ENCODE measurements around the gene ADARB2. TPM values are rescaled to one million over a fixed set of nuclear protein-coding genes. Genes with fewer than 3 reads are reported as not detected.

Gene ADARB2
- total and polyA plus RNA-seq, 2 experiments from 2014 or later: 0.13 to 0.48 TPM

- no peak overlapping the region for H2AFZ ChIP-seq
- no peak for TF ChIP-seq EZH2 (IDR thresholded peaks at IDR 0.05; ENCODE audit: borderline replicate concordance)
- TF ChIP-seq EZH2phosphoT487 (IDR thresholded peaks at IDR 0.05; ENCODE audit: low read depth, severe bottlenecking, unreplicated experiment): no peak
- no peak for TF ChIP-seq CTCF (IDR thresholded peaks at IDR 0.05; ENCODE audit: poor library complexity)
- no peak overlapping the region for H3K27ac ChIP-seq
- H3K79me2 ChIP-seq: no peaks in the 10 kb centered on the region
- H3K9me2 ChIP-seq (replicated peaks; ENCODE audit: insufficient read depth): no peaks in the 10 kb centered on the region
- no peak overlapping the region for H3K4me3 ChIP-seq
- peaks cover 5% of the 10 kb centered on the region for H3K27me3 ChIP-seq
- H3K36me3 ChIP-seq (replicated peaks; ENCODE audit: insufficient read depth, low read depth): no peaks in the 10 kb centered on the region
- DNase-seq (ENCODE audit: low spot score): no peak
- WGBS (ENCODE audit: low lambda C conversion rate, missing lambda C conversion rate): 92% methylated on average over 7 of the region's 7 CpGs
- no peak overlapping the region for H3K4me2 ChIP-seq
- no peaks in the 10 kb centered on the region for H3K4me1 ChIP-seq (ENCODE audit: insufficient read depth)
- no peaks in the 10 kb centered on the region for H4K20me1 ChIP-seq (ENCODE audit: insufficient read depth, poor library complexity, severe bottlenecking)
- no peaks in the 10 kb centered on the region for H3K9me3 ChIP-seq (ENCODE audit: low read depth)
Measured at GRCh38 chr10:1257274-1257673, 480.1 kb downstream of the ADARB2 start.

GRCh38 chr10:1256432-1256725 lies 480.9 kb downstream of the ADARB2 start:
- H3K9me3 ChIP-seq (ENCODE audit: low read depth): no peaks in the 10 kb centered on the region
- H2AFZ ChIP-seq: no peak overlapping the region
- TF ChIP-seq EZH2phosphoT487 (IDR thresholded peaks at IDR 0.05; ENCODE audit: low read depth, severe bottlenecking, unreplicated experiment) (no peak), CTCF (IDR thresholded peaks at IDR 0.05; ENCODE audit: poor library complexity) (no peak), EZH2 (IDR thresholded peaks at IDR 0.05; ENCODE audit: borderline replicate concordance) (no peak)
- no peaks in the 10 kb centered on the region for H3K36me3 ChIP-seq (replicated peaks; ENCODE audit: insufficient read depth, low read depth)
- no peaks in the 10 kb centered on the region for H3K79me2 ChIP-seq
- H4K20me1 ChIP-seq (ENCODE audit: insufficient read depth, poor library complexity, severe bottlenecking): no peaks in the 10 kb centered on the region
- H3K27me3 ChIP-seq: peaks cover 5% of the 10 kb centered on the region
- no peaks in the 10 kb centered on the region for H3K4me1 ChIP-seq (ENCODE audit: insufficient read depth)
- H3K4me3 ChIP-seq: no peak overlapping the region
- no peak for DNase-seq (ENCODE audit: low spot score)
- H3K4me2 ChIP-seq: no peak overlapping the region
- no peak overlapping the region for H3K27ac ChIP-seq
- no peaks in the 10 kb centered on the region for H3K9me2 ChIP-seq (replicated peaks; ENCODE audit: insufficient read depth)
- 85% methylated on average over 4 of the region's 4 CpGs for WGBS (ENCODE audit: low lambda C conversion rate, missing lambda C conversion rate)

- no peak overlapping the region for H3K27ac ChIP-seq
- no peak overlapping the region for H3K4me3 ChIP-seq
- H4K20me1 ChIP-seq (ENCODE audit: insufficient read depth, poor library complexity, severe bottlenecking): no peaks in the 10 kb centered on the region
- H3K4me2 ChIP-seq: no peak overlapping the region
- TF ChIP-seq CTCF (IDR thresholded peaks at IDR 0.05; ENCODE audit: poor library complexity) (no peak), EZH2 (IDR thresholded peaks at IDR 0.05; ENCODE audit: borderline replicate concordance) (no peak), EZH2phosphoT487 (IDR thresholded peaks at IDR 0.05; ENCODE audit: low read depth, severe bottlenecking, unreplicated experiment) (no peak)
- H3K79me2 ChIP-seq: no peaks in the 10 kb centered on the region
- no peak overlapping the region for H2AFZ ChIP-seq
- peaks cover 5% of the 10 kb centered on the region for H3K27me3 ChIP-seq
- H3K9me2 ChIP-seq (replicated peaks; ENCODE audit: insufficient read depth): no peaks in the 10 kb centered on the region
- H3K4me1 ChIP-seq (ENCODE audit: insufficient read depth): no peaks in the 10 kb centered on the region
- 86% methylated on average over 10 of the region's 10 CpGs for WGBS (ENCODE audit: low lambda C conversion rate, missing lambda C conversion rate)
- no peaks in the 10 kb centered on the region for H3K36me3 ChIP-seq (replicated peaks; ENCODE audit: insufficient read depth, low read depth)
- H3K9me3 ChIP-seq (ENCODE audit: low read depth): no peaks in the 10 kb centered on the region
- DNase-seq (ENCODE audit: low spot score): no peak
Measured at GRCh38 chr10:1255600-1256431, 481.5 kb downstream of the ADARB2 start.

Measured in hepatocyte (in vitro differentiated cells).